AG09309 (cell line): ENCODE results near the gene PRDM16.

ENCODE experiments used
- DNase-seq: peaks from one replicate; pipeline ENCODE4 v3.0.0-alpha.2; 2010; ENCODE audit warnings: low read depth
- H3K4me3 ChIP-seq: 2 replicates; pipeline ENCODE4 v1.5.1; 2011; ENCODE audit warnings: mild to moderate bottlenecking, low read depth, low read length, moderate library complexity; ENCODE audit not compliant: control insufficient read depth
- CTCF ChIP-seq: IDR thresholded peaks from 2 replicates; pipeline ENCODE4 v1.5.1; 2011; ENCODE audit warnings: mild to moderate bottlenecking, low read depth, low read length, inconsistent platforms; ENCODE audit not compliant: insufficient read depth, control insufficient read depth; ENCODE audit errors: missing control alignments

Gene PRDM16

GRCh38 chr1:3363756-3364155 lies 294.8 kb downstream of the PRDM16 start:
- DNase-seq, result no peak
- no peak for TF ChIP-seq CTCF
- H3K4me3 ChIP-seq, result no peak overlapping the region

GRCh38 chr1:3364551-3364950 lies 295.5 kb downstream of the PRDM16 start:
- DNase-seq, result no peak
- no peak for TF ChIP-seq CTCF
- H3K4me3 ChIP-seq, result no peak overlapping the region

GRCh38 chr1:3364983-3365382 lies 296.0 kb downstream of the PRDM16 start:
- H3K4me3 ChIP-seq, result no peak overlapping the region
- no peak for DNase-seq
- no peak for TF ChIP-seq CTCF

DNA sequence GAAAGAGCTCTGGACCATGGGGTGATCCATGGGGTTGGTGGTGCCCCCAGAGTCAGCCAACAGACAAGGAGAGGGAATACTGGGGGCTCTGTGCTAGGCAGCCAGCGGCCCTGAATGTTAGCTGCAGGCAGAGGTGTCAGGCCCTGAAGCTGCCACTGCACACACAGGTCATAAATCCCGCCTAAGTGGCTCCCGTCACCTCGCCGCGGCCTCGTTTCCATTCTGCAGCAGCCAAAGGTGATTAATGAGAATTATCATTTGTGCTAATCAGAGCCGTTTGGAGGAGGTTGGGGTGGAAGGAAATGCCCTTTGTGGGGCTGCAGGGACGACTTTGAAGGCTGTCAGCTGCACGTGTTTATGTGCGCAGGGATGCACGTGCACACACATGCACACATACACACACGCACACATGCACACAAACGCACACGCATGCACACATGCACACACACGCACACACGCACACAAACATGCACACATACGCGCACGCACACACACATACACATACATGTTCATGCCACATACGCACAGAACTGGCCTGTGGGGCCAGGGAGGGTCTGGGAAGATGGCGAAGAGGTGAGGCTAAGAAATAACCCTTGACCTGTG lies 296.6 kb downstream of the PRDM16 start:
- no peak overlapping the region for H3K4me3 ChIP-seq
- TF ChIP-seq CTCF, result no peak
- no peak for DNase-seq

- DNase-seq, result no peak
- TF ChIP-seq CTCF, result no peak
- no peak overlapping the region for H3K4me3 ChIP-seq
Observed at GRCh38 chr1:3366126-3367051, 297.4 kb downstream of the PRDM16 start.

DNA sequence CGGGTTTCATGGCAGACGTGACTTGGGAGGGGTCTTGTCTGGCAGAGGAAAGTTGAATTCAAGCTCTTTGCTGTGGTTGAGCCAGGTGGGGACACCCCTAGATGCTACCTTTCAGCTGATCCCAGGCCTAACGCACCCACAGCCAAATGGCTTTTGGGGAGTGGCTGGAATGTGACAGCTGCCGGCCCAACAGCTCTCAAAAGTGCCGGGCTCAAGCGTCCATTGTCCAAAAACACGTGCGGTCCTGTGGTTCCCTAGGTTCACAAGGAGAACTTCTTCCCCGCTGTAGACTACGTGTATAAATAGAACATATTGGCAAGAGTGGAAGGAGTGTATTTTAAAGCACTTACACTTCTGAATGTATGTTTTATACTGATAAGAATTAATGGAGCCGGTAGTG lies 298.4 kb downstream of the PRDM16 start:
- no peak for TF ChIP-seq CTCF
- H3K4me3 ChIP-seq, result no peak overlapping the region
- DNase-seq, result no peak
